ENCODE data around the gene NACAD.

Gene NACAD

DNA sequence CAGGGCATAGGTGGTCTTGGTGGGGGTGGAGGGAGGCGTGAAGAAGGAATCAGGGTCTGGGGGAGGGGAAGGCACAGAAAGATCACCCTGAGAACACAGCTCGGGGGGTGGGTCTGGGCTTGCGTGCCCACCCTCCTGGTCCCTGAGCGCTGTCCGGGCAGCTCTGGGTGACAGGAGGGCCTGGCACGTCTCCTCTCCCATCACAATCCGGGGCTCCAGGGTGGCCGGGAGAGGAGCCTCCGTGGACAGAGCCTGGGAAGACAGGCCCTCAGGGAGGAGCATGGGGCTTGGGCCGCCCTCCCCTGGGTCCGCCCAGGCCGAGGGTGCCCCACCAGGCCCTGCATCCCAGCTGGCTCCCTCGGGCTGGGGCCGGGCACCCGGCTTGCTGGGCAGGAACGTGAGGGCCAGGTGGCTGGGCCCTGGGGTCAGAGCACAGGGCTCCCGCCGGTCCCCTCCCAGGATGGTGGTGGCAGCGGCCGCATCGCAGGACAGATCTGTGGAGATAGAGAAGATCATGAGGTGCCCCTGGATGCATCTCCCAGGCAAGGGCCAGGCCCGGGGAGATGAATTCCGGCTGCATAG, 3.1 kb downstream of the NACAD start:
- H3K4me1 ChIP-seq (ENCODE audit: control insufficient read depth in 1 of 2, insufficient read depth in 2 of 2, low read length in 2 of 2): peaks cover 0 to 17% of the 10 kb centered on the region in 2 donors
- H3K4me3 ChIP-seq (ENCODE audit: low read depth in 1 of 2, low read length in 2 of 2): no peak overlapping the region

DNA sequence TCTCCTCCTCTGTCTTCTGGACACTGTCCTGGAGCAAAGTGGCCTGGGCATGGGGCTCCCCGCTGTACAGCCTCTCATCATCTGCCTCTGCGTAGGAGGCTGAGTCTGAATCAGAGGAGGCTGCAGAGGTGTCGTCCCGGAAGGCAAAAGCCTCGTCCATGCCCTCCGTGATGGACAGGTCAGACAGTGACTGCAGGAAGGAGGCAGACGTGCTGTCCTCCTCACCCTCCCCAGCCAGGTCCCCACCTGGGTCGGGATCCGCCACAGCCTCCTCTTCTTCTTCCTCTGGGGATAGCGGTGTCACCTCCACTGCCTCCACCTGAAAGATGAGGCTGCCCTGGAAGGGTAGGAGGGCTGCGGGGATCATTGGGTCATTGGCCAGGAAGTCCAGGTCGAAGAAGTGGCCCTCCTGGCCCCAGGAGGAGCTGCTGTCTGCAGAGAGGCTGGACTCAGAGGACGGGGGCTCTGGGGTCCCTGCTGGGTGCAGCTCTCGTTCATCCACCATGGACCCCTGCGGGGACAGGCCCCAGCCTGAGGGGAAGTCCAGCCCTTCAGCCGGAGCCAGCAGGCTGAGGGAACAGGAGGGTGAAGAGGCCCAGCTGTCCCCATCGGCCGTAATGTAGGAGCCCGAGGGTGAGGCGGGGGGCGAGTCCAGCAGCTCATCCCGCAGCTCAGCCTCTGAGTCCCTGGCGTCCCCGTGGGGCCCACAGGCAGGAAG, 3.7 kb downstream of the NACAD start:
- H3K36me3 ChIP-seq (ENCODE audit: control insufficient read depth in 1 of 2, insufficient read depth in 2 of 2, low read length in 2 of 2): peaks cover 0 to 5% of the 10 kb centered on the region in 2 donors

More for the DNA sequence above, 3.1 kb downstream of the NACAD start:
- no peaks in the 10 kb centered on the region for H3K9me3 ChIP-seq (ENCODE audit: control insufficient read depth in 1 of 2, low read length in 2 of 2)
- no peak overlapping the region for H3K27ac ChIP-seq (ENCODE audit: low read length)
- peaks cover 0 to 5% of the 10 kb centered on the region in 2 donors for H3K36me3 ChIP-seq (ENCODE audit: control insufficient read depth in 1 of 2, insufficient read depth in 2 of 2, low read length in 2 of 2)
- no peaks in the 10 kb centered on the region for H3K27me3 ChIP-seq (ENCODE audit: low read depth, low read length)

DNA sequence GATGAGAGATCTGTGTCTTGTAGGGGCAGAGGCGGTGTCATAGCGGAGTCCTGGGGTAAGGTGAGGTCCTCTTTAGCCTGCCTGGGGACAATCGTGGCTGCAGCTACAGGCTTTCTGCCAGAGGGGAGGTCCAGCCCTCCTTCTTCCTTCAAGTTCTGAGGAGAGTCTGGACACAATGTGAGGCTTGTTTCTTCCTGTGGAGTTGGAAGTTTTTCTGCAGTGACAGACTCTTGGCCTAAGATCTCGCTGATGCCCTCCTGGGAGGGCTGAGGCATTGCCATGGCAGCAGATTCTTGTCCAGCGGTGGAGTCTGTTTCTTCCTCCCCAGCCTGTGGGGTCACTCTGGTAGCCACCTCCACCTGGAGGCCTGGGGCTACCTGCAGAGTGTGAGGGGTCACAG, 4.4 kb downstream of the NACAD start:
- no peaks in the 10 kb centered on the region for H3K27me3 ChIP-seq (ENCODE audit: low read depth, low read length)
- no peaks in the 10 kb centered on the region for H3K9me3 ChIP-seq (ENCODE audit: control insufficient read depth in 1 of 2, low read length in 2 of 2)
- no peak overlapping the region for H3K27ac ChIP-seq (ENCODE audit: low read length)
- H3K36me3 ChIP-seq (ENCODE audit: control insufficient read depth in 1 of 2, insufficient read depth in 2 of 2, low read length in 2 of 2): peaks cover 0 to 5% of the 10 kb centered on the region in 2 donors
- H3K4me1 ChIP-seq (ENCODE audit: control insufficient read depth in 1 of 2, insufficient read depth in 2 of 2, low read length in 2 of 2): peaks cover 0 to 17% of the 10 kb centered on the region in 2 donors
- H3K4me3 ChIP-seq (ENCODE audit: low read depth in 1 of 2, low read length in 2 of 2): no peak overlapping the region

More for the DNA sequence above, 3.7 kb downstream of the NACAD start:
- Histone ChIP-seq H3K27ac (ENCODE audit: low read length) (no peak overlapping the region), H3K9me3 (ENCODE audit: control insufficient read depth in 1 of 2, low read length in 2 of 2) (no peaks in the 10 kb centered on the region), H3K27me3 (ENCODE audit: low read depth, low read length) (no peaks in the 10 kb centered on the region), H3K4me3 (ENCODE audit: low read depth in 1 of 2, low read length in 2 of 2) (no peak overlapping the region), H3K4me1 (ENCODE audit: control insufficient read depth in 1 of 2, insufficient read depth in 2 of 2, low read length in 2 of 2) (peaks cover 0 to 17% of the 10 kb centered on the region in 2 donors)

DNA sequence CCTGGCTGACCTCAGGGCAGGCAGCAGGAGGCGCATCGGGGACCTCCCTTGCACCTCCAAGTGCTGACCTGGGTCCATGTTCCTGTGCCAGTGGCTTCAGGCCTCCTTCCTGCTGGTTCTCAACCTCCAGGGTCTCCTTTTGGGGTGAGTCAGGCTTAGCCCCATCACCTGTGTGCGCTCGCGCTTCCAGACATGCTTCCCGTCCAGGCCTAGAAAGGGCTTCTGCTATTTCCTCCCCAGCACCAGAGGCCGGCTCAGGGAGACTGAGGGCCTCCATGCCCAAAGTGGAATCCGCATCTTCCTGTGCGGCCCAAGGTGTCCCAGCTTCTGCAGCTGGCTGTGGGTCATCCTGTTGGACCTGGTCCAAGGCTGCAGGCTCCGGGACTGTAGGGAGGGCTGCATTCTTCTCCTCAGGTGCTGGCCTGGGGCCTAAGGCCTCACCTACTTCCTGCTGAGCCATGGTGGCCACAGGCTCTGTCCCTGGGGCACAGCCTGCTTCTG, 5.9 kb downstream of the NACAD start:
- peaks cover 0 to 10% of the 10 kb centered on the region in 2 donors for H3K36me3 ChIP-seq (ENCODE audit: control insufficient read depth in 1 of 2, insufficient read depth in 2 of 2, low read length in 2 of 2)
- no peak overlapping the region for H3K27ac ChIP-seq (ENCODE audit: low read length)
- H3K4me1 ChIP-seq (ENCODE audit: control insufficient read depth in 1 of 2, insufficient read depth in 2 of 2, low read length in 2 of 2): peaks cover 0 to 8% of the 10 kb centered on the region in 2 donors

DNA sequence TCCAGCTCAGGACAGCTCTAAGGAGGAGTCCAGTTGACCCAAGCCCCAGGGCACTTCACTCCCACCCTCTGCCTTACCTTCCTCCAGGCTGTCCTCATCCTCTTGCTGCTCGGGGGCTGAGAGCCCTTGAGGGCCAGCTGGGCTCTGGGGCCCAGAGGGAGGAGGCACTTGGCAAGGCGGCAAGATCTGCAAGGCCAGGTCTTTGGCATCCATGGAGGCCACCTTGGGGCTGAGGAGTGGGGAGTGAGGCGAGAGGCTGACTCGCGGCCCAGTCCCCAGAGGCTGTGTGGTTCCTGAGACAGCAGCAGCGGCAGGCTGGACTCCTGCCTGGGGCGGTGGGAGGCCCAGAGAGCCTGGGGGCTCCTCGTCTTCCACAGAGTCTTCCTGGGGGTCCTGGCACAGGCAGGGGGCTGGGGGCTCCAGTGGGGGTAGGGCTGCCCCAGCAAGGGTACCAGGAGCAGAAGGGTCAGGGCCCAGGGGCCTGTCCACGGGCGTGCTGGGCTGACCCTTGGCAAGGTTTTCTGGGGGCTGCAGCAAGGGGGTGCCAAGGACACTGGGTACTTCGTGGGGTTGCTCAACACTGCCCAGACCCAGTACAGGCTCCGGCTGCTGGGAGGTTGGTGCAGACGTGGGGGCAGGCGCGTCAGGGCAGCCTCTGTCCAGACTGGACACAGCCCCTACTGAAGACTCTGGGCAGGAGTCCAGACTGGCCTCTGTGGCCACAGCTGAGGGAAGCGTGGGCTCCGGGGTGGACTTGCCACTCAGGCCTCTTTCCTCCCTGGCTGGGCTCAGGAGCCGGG, 6.5 kb downstream of the NACAD start:
- H3K4me1 ChIP-seq (ENCODE audit: control insufficient read depth in 1 of 2, insufficient read depth in 2 of 2, low read length in 2 of 2): peaks cover 0 to 4% of the 10 kb centered on the region in 2 donors
- no peak overlapping the region for H3K27ac ChIP-seq (ENCODE audit: low read length)
- H3K27me3 ChIP-seq (ENCODE audit: low read depth, low read length): no peaks in the 10 kb centered on the region
- H3K9me3 ChIP-seq (ENCODE audit: control insufficient read depth in 1 of 2, low read length in 2 of 2): no peaks in the 10 kb centered on the region
- H3K36me3 ChIP-seq (ENCODE audit: control insufficient read depth in 1 of 2, insufficient read depth in 2 of 2, low read length in 2 of 2): peaks cover 3 to 14% of the 10 kb centered on the region in 2 donors
- H3K4me3 ChIP-seq (ENCODE audit: low read depth in 1 of 2, low read length in 2 of 2): no peak overlapping the region

More for the DNA sequence above, 5.9 kb downstream of the NACAD start:
- H3K9me3 ChIP-seq (ENCODE audit: control insufficient read depth in 1 of 2, low read length in 2 of 2): no peaks in the 10 kb centered on the region
- H3K4me3 ChIP-seq (ENCODE audit: low read depth in 1 of 2, low read length in 2 of 2): no peak overlapping the region
- no peaks in the 10 kb centered on the region for H3K27me3 ChIP-seq (ENCODE audit: low read depth, low read length)

DNA sequence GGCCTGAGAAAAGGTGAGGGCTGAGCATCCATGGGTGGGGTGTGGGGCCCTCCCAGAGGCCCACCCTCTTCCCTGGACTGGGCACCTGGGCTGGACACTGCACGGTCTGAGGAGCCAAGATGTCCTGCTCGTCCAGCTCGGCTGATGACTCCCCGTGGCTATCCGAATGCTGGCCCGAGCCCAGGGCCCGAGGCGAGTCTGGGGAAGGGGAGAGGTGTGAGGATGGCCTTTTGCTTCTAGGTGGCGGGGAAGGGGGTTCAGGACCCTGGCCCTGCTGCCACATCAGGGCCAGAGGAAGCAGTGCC, 7.1 kb downstream of the NACAD start:
- H3K27me3 ChIP-seq (ENCODE audit: low read depth, low read length): no peaks in the 10 kb centered on the region
- no peak overlapping the region for H3K4me3 ChIP-seq (ENCODE audit: low read depth in 1 of 2, low read length in 2 of 2)
- no peaks in the 10 kb centered on the region for H3K9me3 ChIP-seq (ENCODE audit: control insufficient read depth in 1 of 2, low read length in 2 of 2)
- no peak overlapping the region for H3K27ac ChIP-seq (ENCODE audit: low read length)
- peaks cover 6 to 20% of the 10 kb centered on the region in 2 donors for H3K36me3 ChIP-seq (ENCODE audit: control insufficient read depth in 1 of 2, insufficient read depth in 2 of 2, low read length in 2 of 2)
- H3K4me1 ChIP-seq (ENCODE audit: control insufficient read depth in 1 of 2, insufficient read depth in 2 of 2, low read length in 2 of 2): peaks cover 0 to 4% of the 10 kb centered on the region in 2 donors

DNA sequence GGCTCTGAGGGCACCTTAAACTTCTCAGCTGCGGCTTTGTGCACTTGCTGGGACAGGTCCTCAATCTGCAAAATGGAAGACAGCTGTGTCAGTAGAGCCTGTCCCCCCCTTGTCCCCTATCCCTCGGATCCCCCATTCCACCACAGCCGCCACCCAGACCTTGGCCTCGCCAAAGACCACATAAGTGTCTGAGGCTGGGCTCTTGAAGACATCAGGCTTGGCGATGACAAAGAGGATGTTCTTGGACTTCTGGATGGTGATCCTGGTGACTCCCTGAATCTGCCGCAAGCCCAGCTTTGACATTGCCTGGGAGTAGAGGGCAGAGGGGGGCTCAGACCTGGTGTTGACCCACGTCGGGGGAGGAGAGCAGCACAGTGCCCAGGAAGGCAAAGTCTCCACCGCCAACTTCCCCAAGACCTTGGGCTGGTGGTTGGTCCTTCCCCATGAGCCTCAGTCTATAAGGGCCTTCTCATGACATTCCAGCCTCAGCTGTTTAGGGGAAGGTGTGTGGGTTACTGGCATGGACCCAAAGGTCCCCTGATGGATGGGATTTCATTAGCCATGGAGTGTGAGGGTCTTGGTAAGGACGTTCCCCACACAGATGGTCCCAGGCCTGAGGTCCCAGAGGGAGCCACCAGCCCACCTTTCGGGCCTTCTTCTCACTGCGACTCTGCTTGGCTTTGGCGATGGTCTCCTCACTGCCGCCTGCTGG, 7.7 kb downstream of the NACAD start:
- peaks cover 0 to 4% of the 10 kb centered on the region in 2 donors for H3K4me1 ChIP-seq (ENCODE audit: control insufficient read depth in 1 of 2, insufficient read depth in 2 of 2, low read length in 2 of 2)
- H3K27me3 ChIP-seq (ENCODE audit: low read depth, low read length): no peaks in the 10 kb centered on the region
- no peak overlapping the region for H3K4me3 ChIP-seq (ENCODE audit: low read depth in 1 of 2, low read length in 2 of 2)
- H3K9me3 ChIP-seq (ENCODE audit: control insufficient read depth in 1 of 2, low read length in 2 of 2): no peaks in the 10 kb centered on the region
- peaks cover 6 to 25% of the 10 kb centered on the region in 2 donors for H3K36me3 ChIP-seq (ENCODE audit: control insufficient read depth in 1 of 2, insufficient read depth in 2 of 2, low read length in 2 of 2)
- no peak overlapping the region for H3K27ac ChIP-seq (ENCODE audit: low read length)

DNA sequence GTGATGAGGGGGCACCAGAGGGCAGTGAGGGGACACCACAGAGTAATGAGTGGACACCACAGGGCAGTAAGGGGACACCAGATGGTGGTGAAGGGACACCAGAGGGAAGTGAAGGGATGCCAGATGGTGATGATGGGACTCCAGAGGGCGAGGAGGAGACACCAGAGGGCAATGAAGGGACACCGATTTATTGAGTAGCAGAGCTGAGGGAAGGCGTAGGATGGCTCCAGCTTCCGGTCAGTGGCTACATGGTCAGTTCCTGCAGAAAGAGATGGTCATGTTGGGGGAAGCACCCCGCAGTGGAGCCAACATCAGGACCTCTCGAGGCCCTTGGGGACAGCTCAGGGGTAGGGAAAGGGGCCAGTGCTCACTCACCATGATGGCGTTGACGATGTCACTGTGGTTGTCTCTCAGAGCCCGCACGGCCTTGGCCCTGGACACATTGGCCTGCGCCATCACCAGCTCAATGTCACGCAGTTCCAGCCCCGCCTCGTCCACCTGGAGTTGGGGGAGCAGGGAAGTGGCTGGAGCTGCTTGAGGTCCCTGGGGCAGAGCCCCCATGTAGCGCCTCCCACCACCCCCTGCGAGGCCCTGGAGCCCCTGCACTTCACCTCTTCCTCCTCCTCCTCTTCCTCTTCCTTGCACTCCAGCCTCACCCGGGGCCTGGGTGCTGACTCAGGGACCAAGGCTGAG, 8.4 kb downstream of the NACAD start:
- H3K4me3 ChIP-seq (ENCODE audit: low read depth in 1 of 2, low read length in 2 of 2): no peak overlapping the region
- no peaks in the 10 kb centered on the region for H3K9me3 ChIP-seq (ENCODE audit: control insufficient read depth in 1 of 2, low read length in 2 of 2)
- no peaks in the 10 kb centered on the region for H3K27me3 ChIP-seq (ENCODE audit: low read depth, low read length)
- peaks cover 6 to 32% of the 10 kb centered on the region in 2 donors for H3K36me3 ChIP-seq (ENCODE audit: control insufficient read depth in 1 of 2, insufficient read depth in 2 of 2, low read length in 2 of 2)
- no peak overlapping the region for H3K27ac ChIP-seq (ENCODE audit: low read length)
- peaks cover 0 to 4% of the 10 kb centered on the region in 2 donors for H3K4me1 ChIP-seq (ENCODE audit: control insufficient read depth in 1 of 2, insufficient read depth in 2 of 2, low read length in 2 of 2)

DNA sequence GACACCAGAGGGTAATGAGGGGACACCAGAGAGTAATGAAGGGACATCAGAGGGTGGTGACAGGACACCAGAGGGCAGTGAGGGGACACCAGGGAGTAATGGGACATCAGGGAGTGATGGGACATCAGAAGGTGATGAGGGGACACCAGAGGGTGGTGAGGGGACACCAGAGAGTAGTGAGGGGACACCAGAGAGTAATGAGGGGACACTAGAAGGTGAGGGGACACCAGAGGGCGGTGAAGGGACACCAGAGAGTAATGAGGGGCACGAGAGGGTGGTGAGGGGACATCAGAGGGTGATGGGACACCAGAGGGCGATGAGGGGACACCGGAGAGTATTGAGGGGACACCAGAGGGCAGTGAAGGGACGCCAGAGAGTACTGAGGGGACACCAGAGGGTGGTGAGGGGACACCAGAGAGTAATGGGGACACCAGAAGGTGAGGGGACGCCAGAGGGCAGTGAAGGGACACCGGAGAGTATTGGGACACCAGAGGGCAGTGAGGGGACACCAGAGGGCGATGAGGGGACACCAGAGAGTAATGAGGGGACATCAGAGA, 10.6 kb downstream of the NACAD start:
- H3K27ac ChIP-seq (ENCODE audit: low read length): no peak overlapping the region
- no peak overlapping the region for H3K4me3 ChIP-seq (ENCODE audit: low read depth in 1 of 2, low read length in 2 of 2)
- H3K27me3 ChIP-seq (ENCODE audit: low read depth, low read length): no peaks in the 10 kb centered on the region
- no peaks in the 10 kb centered on the region for H3K9me3 ChIP-seq (ENCODE audit: control insufficient read depth in 1 of 2, low read length in 2 of 2)
- H3K4me1 ChIP-seq (ENCODE audit: control insufficient read depth in 1 of 2, insufficient read depth in 2 of 2, low read length in 2 of 2): no peaks in the 10 kb centered on the region
- peaks cover 24 to 49% of the 10 kb centered on the region in 2 donors for H3K36me3 ChIP-seq (ENCODE audit: control insufficient read depth in 1 of 2, insufficient read depth in 2 of 2, low read length in 2 of 2)

DNA sequence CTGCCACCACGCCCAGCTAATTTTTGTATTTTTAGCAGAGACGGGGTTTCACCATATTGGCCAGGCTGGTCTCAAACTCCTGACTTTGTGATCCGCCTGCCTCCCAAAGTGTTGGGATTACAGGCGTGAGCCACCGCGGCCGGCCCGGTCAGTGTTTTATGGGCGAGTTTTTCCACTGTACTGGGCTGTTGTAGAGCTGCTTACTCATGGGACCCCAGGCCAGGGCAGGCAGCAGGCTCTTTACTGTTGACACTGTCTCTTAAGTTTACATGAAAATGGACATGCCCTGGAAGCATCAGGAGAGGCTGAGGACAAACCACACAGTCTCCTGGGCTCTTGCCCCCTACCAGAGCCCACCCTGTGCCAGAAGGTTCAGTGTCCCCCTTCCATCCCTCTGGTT, 11.2 kb downstream of the NACAD start:
- H3K4me3 ChIP-seq (ENCODE audit: low read depth in 1 of 2, low read length in 2 of 2): no peak overlapping the region
- H3K27ac ChIP-seq (ENCODE audit: low read length): no peak overlapping the region
- no peaks in the 10 kb centered on the region for H3K9me3 ChIP-seq (ENCODE audit: control insufficient read depth in 1 of 2, low read length in 2 of 2)
- H3K27me3 ChIP-seq (ENCODE audit: low read depth, low read length): no peaks in the 10 kb centered on the region
- no peaks in the 10 kb centered on the region for H3K4me1 ChIP-seq (ENCODE audit: control insufficient read depth in 1 of 2, insufficient read depth in 2 of 2, low read length in 2 of 2)
- peaks cover 25 to 55% of the 10 kb centered on the region in 2 donors for H3K36me3 ChIP-seq (ENCODE audit: control insufficient read depth in 1 of 2, insufficient read depth in 2 of 2, low read length in 2 of 2)

Data from muscle layer of duodenum (tissue), 2 donors.